IgD-negative memory B cell (primary cell): ENCODE data around the gene FGF14. TPM values are rescaled to one million over a fixed set of nuclear protein-coding genes. Genes with fewer than 3 reads are reported as not detected.

Experiments used
- H3K27ac Mint-ChIP-seq, 3 donors: one replicate each; pipeline ENCODE4 v1.8.0; 2020 to 2022; ENCODE audit warnings: mild to moderate bottlenecking in 3 of 3, mixed read lengths in 3 of 3, moderate library complexity in 1 of 3
- H3K27me3 Mint-ChIP-seq: one replicate; pipeline ENCODE4 v1.8.0; 2021; ENCODE audit warnings: mixed read lengths
- H3K36me3 Mint-ChIP-seq: one replicate; pipeline ENCODE4 v1.8.0; 2020; ENCODE audit warnings: mild to moderate bottlenecking, mixed read lengths
- H3K4me1 Mint-ChIP-seq, 3 donors: one replicate each; pipeline ENCODE4 v1.8.0; 2020 to 2022; ENCODE audit warnings: mixed read lengths in 3 of 3, mild to moderate bottlenecking in 1 of 3
- H3K4me3 Mint-ChIP-seq, 4 donors: one replicate each; pipeline ENCODE4 v1.8.0; 2020 to 2022; ENCODE audit warnings: mild to moderate bottlenecking in 4 of 4, mixed read lengths in 4 of 4, moderate library complexity in 3 of 4
- H3K9me3 Mint-ChIP-seq, 3 donors: one replicate each; pipeline ENCODE4 v1.8.0; 2020 to 2021; ENCODE audit warnings: mixed read lengths in 3 of 3, mild to moderate bottlenecking in 1 of 3
- polyA plus RNA-seq: library from polyadenylated mRNA; unstranded; fragments of 300-500 nt; fragmentation: Illumina TruSeq; gene quantifications from one replicate; pipeline ENCODE4 v1.2.3, GENCODE V29; 2021

The FGF14 gene
- polyA plus RNA-seq, 1 donor from 2014 or later, result not detected

GRCh38 chr13:101698400-101698799, 703.4 kb downstream of the FGF14 start:
- Mint-ChIP-seq H3K36me3 (no peaks in the 10 kb centered on the region), H3K27ac (no peak overlapping the region), H3K4me3 (no peak overlapping the region), H3K4me1 (peaks cover 0 to 2% (median 0%) of the 10 kb centered on the region in 3 donors), H3K9me3 (peaks cover 2 to 5% (median 5%) of the 10 kb centered on the region in 3 donors), H3K27me3 (no peaks in the 10 kb centered on the region)

GRCh38 chr13:101697745-101698144, 704.1 kb downstream of the FGF14 start:
- Mint-ChIP-seq H3K36me3 (no peaks in the 10 kb centered on the region), H3K9me3 (peaks cover 2 to 5% (median 5%) of the 10 kb centered on the region in 3 donors), H3K4me1 (peaks cover 0 to 2% (median 0%) of the 10 kb centered on the region in 3 donors), H3K27me3 (no peaks in the 10 kb centered on the region), H3K4me3 (no peak overlapping the region), H3K27ac (no peak overlapping the region)

- Mint-ChIP-seq H3K4me3 (no peak overlapping the region), H3K4me1 (peaks cover 0 to 2% (median 0%) of the 10 kb centered on the region in 3 donors), H3K9me3 (peaks cover 2 to 5% (median 5%) of the 10 kb centered on the region in 3 donors), H3K27me3 (no peaks in the 10 kb centered on the region), H3K36me3 (no peaks in the 10 kb centered on the region), H3K27ac (no peak overlapping the region)
Observed at GRCh38 chr13:101695870-101696516, 705.9 kb downstream of the FGF14 start.

GRCh38 chr13:101691341-101691860, 710.4 kb downstream of the FGF14 start:
- Mint-ChIP-seq H3K27me3 (peaks cover 5% of the 10 kb centered on the region), H3K36me3 (no peaks in the 10 kb centered on the region), H3K9me3 (no peaks in the 10 kb centered on the region), H3K4me3 (no peak overlapping the region), H3K4me1 (no peaks in the 10 kb centered on the region), H3K27ac (no peak overlapping the region)

- Mint-ChIP-seq H3K4me1 (no peaks in the 10 kb centered on the region), H3K36me3 (no peaks in the 10 kb centered on the region), H3K27ac (no peak overlapping the region), H3K9me3 (no peaks in the 10 kb centered on the region), H3K4me3 (no peak overlapping the region), H3K27me3 (peaks cover 5% of the 10 kb centered on the region)
Observed at GRCh38 chr13:101690871-101691270, 711.0 kb downstream of the FGF14 start.

GRCh38 chr13:101686003-101686402, 715.8 kb downstream of the FGF14 start:
- no peaks in the 10 kb centered on the region for H3K36me3 Mint-ChIP-seq
- H3K27ac Mint-ChIP-seq, result no peak overlapping the region
- H3K4me3 Mint-ChIP-seq, result no peak overlapping the region

GRCh38 chr13:101681834-101682233, 720.0 kb downstream of the FGF14 start:
- H3K9me3 Mint-ChIP-seq, result no peaks in the 10 kb centered on the region
- peaks cover 8% of the 10 kb centered on the region for H3K27me3 Mint-ChIP-seq
- H3K36me3 Mint-ChIP-seq, result no peaks in the 10 kb centered on the region
- no peak overlapping the region for H3K27ac Mint-ChIP-seq
- H3K4me3 Mint-ChIP-seq, result no peak overlapping the region
- no peaks in the 10 kb centered on the region for H3K4me1 Mint-ChIP-seq

More at GRCh38 chr13:101686003-101686402, 715.8 kb downstream of the FGF14 start:
- no peaks in the 10 kb centered on the region for H3K4me1 Mint-ChIP-seq
- H3K27me3 Mint-ChIP-seq, result peaks cover 10% of the 10 kb centered on the region
- H3K9me3 Mint-ChIP-seq, result no peaks in the 10 kb centered on the region

- Mint-ChIP-seq H3K27ac (no peak overlapping the region), H3K27me3 (no peaks in the 10 kb centered on the region), H3K4me3 (no peak overlapping the region), H3K4me1 (peaks cover 6 to 9% (median 8%) of the 10 kb centered on the region in 3 donors), H3K9me3 (peaks cover 0 to 1% (median 0%) of the 10 kb centered on the region in 3 donors), H3K36me3 (no peaks in the 10 kb centered on the region)
Observed at GRCh38 chr13:101673360-101674105, 728.3 kb downstream of the FGF14 start.

GRCh38 chr13:101661839-101662238, 740.0 kb downstream of the FGF14 start:
- Mint-ChIP-seq H3K4me3 (no peak overlapping the region), H3K36me3 (peaks cover 2% of the 10 kb centered on the region), H3K27me3 (peaks cover 3% of the 10 kb centered on the region), H3K4me1 (no peaks in the 10 kb centered on the region), H3K9me3 (peaks cover 0 to 2% (median 0%) of the 10 kb centered on the region in 3 donors), H3K27ac (no peak overlapping the region)

Other genes with a start within 250 kb of the FGF14 start
- gene TPP2, start 194.9 kb upstream of the FGF14 start, polyA plus RNA-seq, result 21.4 TPM